Calu3 (cell line): Measurements from ENCODE around the gene CACNA1H. TPM values are rescaled to one million over a fixed set of nuclear protein-coding genes. Genes with fewer than 3 reads are reported as not detected.

ENCODE experiments used
- BruUV-seq: library from RNA; stranded (reverse); fragments of 400-500 nt; replicated peaks from 2 replicates; lab custom pipeline; 2021; lab: Mats Ljungman, UMichigan
- CTCF ChIA-PET: fragments of 300-600 bp; sonication (Branson Sonifier 250); formaldehyde crosslinking; loops from one replicate; lab custom pipeline; 2022; ENCODE audit warnings: antibody characterized with exemption; lab: Charles Lee
- DNase-seq: peaks from one replicate; pipeline ENCODE4 v3.0.0; 2022
- H3K27ac Mint-ChIP-seq: one replicate; pipeline ENCODE4 v1.8.0; 2022; ENCODE audit warnings: mixed read lengths; ENCODE audit not compliant: unreplicated experiment
- H3K27me3 Mint-ChIP-seq: one replicate; pipeline ENCODE4 v1.8.0; 2022; ENCODE audit warnings: mixed read lengths; ENCODE audit not compliant: unreplicated experiment
- H3K36me3 Mint-ChIP-seq: one replicate; pipeline ENCODE4 v1.8.0; 2022; ENCODE audit warnings: mild to moderate bottlenecking, moderate library complexity, mixed read lengths; ENCODE audit not compliant: insufficient read depth, unreplicated experiment
- H3K4me1 Mint-ChIP-seq: one replicate; pipeline ENCODE4 v1.8.0; 2022; ENCODE audit warnings: mild to moderate bottlenecking, low read depth, mixed read lengths; ENCODE audit not compliant: unreplicated experiment
- H3K4me3 Mint-ChIP-seq: one replicate; pipeline ENCODE4 v1.8.0; 2022; ENCODE audit warnings: mild to moderate bottlenecking, low read depth, moderate library complexity, mixed read lengths; ENCODE audit not compliant: unreplicated experiment
- H3K9me3 Mint-ChIP-seq: one replicate; pipeline ENCODE4 v1.8.0; 2022; ENCODE audit warnings: low read depth, mixed read lengths; ENCODE audit not compliant: unreplicated experiment
- intact Hi-C: fragments of 100-400 bp; cut with micrococcal nuclease; formaldehyde crosslinking; loops from one replicate; pipeline ENCODE4 v1.10.0; 2022; ENCODE audit not compliant: unreplicated experiment
- total RNA-seq: library from RNA; stranded (reverse); gene quantifications from 2 replicates; pipeline ENCODE4 v1.2.3, GENCODE V29; 2022
- TF ChIP-seq, protein P1 (sequence below): fragments of 200-600 bp; IDR thresholded peaks from one replicate; pipeline ENCODE4 v1.8.0; 2022; ENCODE audit warnings: antibody characterized with exemption; ENCODE audit not compliant: unreplicated experiment

The CACNA1H gene
- total RNA-seq, 1 experiment from 2014 or later, result not detected

DNA sequence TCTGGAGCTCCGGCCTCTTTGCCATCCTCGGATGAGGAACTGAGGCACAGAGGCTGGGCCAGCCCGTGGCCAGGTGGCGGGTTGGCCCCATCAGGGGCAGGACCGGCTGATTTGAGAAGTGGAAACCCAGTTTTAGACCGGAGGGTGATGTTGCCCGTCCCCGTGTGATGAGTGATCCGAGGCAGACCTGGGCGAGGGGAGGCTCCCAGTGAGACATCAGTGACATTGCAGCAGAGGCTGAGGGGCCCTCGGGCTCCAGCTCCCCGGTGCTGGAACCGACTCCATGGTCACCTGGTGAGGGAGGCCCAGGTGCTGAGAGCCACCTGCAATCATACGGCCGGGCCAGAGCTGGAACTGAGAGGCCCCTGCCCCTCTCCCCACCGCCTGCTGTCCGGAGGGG is 26.9 kb upstream of the CACNA1H start:
- TF ChIP-seq, protein P1, sequence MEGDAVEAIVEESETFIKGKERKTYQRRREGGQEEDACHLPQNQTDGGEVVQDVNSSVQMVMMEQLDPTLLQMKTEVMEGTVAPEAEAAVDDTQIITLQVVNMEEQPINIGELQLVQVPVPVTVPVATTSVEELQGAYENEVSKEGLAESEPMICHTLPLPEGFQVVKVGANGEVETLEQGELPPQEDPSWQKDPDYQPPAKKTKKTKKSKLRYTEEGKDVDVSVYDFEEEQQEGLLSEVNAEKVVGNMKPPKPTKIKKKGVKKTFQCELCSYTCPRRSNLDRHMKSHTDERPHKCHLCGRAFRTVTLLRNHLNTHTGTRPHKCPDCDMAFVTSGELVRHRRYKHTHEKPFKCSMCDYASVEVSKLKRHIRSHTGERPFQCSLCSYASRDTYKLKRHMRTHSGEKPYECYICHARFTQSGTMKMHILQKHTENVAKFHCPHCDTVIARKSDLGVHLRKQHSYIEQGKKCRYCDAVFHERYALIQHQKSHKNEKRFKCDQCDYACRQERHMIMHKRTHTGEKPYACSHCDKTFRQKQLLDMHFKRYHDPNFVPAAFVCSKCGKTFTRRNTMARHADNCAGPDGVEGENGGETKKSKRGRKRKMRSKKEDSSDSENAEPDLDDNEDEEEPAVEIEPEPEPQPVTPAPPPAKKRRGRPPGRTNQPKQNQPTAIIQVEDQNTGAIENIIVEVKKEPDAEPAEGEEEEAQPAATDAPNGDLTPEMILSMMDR, result no peak
- CTCF ChIA-PET, result no interaction called here
- no peak for DNase-seq
- no peak overlapping the region for H3K4me3 Mint-ChIP-seq
- no peaks in the 10 kb centered on the region for H3K4me1 Mint-ChIP-seq
- no TSS peak for BruUV-seq
- H3K27me3 Mint-ChIP-seq, result peaks cover 68% of the 10 kb centered on the region
- no peak overlapping the region for H3K27ac Mint-ChIP-seq
- no peaks in the 10 kb centered on the region for H3K9me3 Mint-ChIP-seq
- no peaks in the 10 kb centered on the region for H3K36me3 Mint-ChIP-seq
- intact Hi-C loops, result no loop called here

DNA sequence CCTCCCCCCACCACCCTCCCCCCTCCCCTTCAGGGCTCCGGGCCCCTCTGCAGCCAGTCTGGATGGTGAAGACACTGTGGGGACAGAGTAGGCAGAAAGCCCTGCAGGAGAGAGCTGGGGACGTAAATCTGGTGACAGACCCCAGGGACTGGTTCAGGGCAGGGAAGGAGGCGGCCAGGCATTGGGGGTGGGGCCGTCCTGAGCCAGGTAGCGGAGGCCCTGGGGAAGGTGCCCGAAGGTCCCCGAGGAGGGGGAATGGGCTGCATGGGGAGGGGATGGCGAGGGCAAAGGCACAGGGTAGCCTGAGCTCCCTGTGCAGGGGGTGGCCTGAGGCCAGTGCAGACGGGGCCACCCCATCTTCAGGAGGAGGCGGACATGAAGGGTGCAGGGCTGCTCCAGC is 26.3 kb upstream of the CACNA1H start:
- no peak overlapping the region for H3K27ac Mint-ChIP-seq
- no peaks in the 10 kb centered on the region for H3K36me3 Mint-ChIP-seq
- DNase-seq, result no peak
- no TSS peak for BruUV-seq
- TF ChIP-seq, protein P1, result no peak
- no peak overlapping the region for H3K4me3 Mint-ChIP-seq
- H3K4me1 Mint-ChIP-seq, result no peaks in the 10 kb centered on the region
- peaks cover 65% of the 10 kb centered on the region for H3K27me3 Mint-ChIP-seq
- H3K9me3 Mint-ChIP-seq, result no peaks in the 10 kb centered on the region
- CTCF ChIA-PET, result no interaction called here
- intact Hi-C loops, result no loop called here

DNA sequence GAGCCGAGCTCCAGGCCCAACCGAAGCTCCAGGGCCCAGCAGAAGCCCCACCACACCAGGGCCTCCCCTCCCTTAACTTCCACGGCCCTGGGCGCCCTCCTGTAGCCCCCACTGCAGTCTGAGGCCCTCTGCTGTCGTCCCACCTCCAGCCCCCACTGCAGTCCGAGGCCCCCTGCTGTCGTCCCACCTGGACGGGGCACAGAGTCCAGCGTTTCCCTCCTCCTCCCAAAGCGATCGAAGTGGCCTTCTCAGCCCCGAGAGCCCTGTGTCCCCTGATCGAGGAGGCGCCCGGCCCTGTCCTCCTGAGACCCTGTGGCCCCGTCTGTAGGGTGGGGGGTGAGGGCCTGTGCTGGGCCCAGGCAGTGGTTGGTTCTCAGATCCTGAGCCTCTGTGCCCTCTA is 25.8 kb upstream of the CACNA1H start:
- no TSS peak for BruUV-seq
- H3K4me3 Mint-ChIP-seq, result no peak overlapping the region
- intact Hi-C loops, result no loop called here

DNA sequence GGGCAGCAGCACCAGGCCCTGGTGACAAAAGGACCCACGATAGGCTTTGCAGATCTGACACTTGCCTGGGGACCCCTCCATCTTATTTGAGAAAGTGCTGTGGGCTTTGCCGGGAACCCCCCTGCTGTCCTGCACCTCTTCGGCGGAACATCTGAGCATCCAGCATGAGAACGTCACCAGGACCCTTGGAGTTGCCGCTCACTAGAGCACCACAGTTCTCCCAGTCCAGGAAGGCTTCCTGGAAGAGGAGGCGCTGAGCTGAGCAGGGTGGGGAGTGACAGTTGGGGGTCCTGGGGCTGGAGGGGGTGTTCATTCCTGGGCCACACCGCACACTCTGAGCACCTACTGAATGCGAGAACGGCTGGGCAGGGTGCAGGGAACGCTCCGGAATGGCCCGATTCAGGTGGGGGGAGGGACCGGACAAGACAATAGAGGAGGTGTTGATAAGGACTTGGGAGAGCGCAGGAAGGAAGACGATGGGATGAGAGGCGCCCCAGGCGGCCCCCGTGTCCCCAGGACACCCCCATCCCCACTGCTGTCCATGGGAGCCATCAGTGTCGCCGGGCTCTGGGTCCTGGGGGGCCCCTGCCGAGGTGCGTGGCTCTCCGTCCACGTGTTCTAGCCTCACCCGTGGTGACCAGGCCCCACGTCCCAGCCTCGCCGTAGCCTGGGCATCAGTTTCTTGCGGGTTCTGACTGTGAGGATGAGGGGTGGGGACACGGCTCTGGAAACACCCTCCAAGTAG is 24.8 kb upstream of the CACNA1H start:
- peaks cover 65% of the 10 kb centered on the region for H3K27me3 Mint-ChIP-seq
- no peak overlapping the region for H3K4me3 Mint-ChIP-seq
- no peaks in the 10 kb centered on the region for H3K9me3 Mint-ChIP-seq
- H3K27ac Mint-ChIP-seq, result no peak overlapping the region
- no peaks in the 10 kb centered on the region for H3K4me1 Mint-ChIP-seq
- intact Hi-C loops, result no loop called here
- CTCF ChIA-PET, result no interaction called here
- no TSS peak for BruUV-seq
- TF ChIP-seq, protein P1, result no peak
- DNase-seq, result no peak
- H3K36me3 Mint-ChIP-seq, result no peaks in the 10 kb centered on the region

More for the DNA sequence above, 25.8 kb upstream of the CACNA1H start:
- TF ChIP-seq, protein P1, result no peak
- Mint-ChIP-seq H3K27ac (no peak overlapping the region), H3K4me1 (no peaks in the 10 kb centered on the region), H3K36me3 (no peaks in the 10 kb centered on the region), H3K27me3 (peaks cover 65% of the 10 kb centered on the region), H3K9me3 (no peaks in the 10 kb centered on the region)
- no peak for DNase-seq
- CTCF ChIA-PET, result no interaction called here
